DMS114 treated with DMSO at 0.1 percent for 48 hours (cell line): Measurements from ENCODE around the gene SNED1.
A peak's percentile ranks its signal among the peaks of the same experiment; 100 is the strongest.

Experiments used
- DNase-seq: peaks from one replicate; lab custom pipeline; 2025; ENCODE audit not compliant: unreplicated experiment; lab: John Stamatoyannopoulos, UW

The SNED1 gene

GRCh38 chr2:240997856-240998705, at the start of gene SNED1:
Gene SNED1, plus strand, starts transcription at chr2:240998618. Its CDS starts 220 bp downstream, at chr2:240998838.
- peak; percentile 57 for DNase-seq

GRCh38 chr2:240948905-240949790, 49.3 kb upstream of the SNED1 start:
- DNase-seq = no peak

DNA sequence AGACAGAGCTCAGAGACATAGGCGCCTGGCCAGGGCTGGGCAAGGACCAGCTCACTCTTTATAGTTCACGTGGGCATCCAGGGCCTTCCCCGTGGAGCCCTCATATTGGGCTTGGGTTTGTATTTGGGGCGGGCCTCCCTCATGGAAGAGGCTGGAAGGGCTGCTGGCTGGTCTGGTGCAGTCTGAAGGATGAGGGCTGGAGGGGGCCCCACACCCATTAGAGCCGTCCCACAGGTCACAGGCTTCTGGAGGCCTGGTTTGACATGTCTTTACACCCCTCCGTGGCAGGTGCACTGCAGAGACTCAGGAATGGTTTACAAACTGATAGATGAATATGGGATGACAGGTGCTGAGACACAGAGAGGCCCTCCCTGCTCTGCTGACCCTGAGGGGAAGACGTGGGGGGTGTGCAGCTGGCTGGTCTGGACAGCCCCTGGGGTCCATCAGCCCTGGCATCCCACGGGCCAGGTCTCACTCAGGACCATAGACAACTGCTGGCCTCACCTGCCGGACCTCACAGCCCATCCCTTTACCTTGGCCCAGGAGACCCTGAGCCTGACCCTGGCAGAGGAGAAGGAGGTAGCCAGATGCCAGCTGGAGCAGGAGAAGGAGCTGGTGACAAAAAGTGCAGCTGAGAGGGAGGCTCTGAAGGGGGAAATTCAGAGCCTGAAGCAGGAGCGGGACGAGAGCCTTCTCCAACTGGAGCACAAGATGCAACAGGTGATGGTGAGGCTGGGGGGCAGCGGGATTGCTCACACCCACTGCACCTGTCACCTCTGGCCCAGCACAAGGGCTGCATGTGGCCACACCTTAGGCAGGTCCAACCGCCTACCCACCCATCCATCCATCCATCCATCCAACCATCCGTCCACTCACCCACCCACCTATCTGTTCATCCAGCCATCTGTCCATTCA, 48.4 kb upstream of the SNED1 start:
- DNase-seq = no peak

- no peak for DNase-seq
Observed at GRCh38 chr2:240951045-240951594, 47.3 kb upstream of the SNED1 start.

DNA sequence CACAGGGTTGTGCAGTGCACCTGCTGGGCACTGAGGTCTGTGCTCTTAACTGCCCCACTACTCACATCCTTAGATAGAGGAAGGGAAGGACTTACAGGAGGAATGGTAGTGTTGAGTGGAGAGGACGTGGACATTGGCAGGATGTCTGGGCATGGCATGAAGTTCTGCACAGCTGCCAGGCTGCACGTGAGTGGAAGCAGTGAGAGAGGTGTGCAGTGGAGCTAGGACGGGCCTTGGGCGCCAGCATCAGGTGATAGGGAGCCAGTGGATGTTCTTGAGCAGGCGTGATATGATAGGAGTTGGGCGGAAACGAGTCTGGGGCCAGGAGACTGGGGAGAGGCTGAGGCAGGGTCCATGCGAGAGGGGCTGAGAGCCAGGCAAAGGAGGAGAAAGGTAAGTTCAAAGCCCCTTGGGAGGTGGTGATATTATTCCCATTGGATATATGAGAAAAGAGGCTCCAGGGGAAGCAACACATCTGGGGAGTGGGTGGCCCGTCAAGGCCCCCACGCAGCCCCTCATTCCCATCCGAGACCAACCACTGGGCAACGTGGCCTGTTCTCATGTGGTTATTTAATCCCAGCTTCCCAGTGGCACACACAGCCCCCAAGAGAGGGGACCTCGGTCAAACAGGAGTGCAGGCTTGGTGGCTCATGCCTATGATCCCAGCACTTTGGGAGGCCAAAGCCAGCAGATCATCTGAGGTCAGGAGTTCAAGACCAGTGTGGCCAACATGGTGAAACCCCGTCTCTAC, 45.7 kb upstream of the SNED1 start:
- DNase-seq = no peak

DNA sequence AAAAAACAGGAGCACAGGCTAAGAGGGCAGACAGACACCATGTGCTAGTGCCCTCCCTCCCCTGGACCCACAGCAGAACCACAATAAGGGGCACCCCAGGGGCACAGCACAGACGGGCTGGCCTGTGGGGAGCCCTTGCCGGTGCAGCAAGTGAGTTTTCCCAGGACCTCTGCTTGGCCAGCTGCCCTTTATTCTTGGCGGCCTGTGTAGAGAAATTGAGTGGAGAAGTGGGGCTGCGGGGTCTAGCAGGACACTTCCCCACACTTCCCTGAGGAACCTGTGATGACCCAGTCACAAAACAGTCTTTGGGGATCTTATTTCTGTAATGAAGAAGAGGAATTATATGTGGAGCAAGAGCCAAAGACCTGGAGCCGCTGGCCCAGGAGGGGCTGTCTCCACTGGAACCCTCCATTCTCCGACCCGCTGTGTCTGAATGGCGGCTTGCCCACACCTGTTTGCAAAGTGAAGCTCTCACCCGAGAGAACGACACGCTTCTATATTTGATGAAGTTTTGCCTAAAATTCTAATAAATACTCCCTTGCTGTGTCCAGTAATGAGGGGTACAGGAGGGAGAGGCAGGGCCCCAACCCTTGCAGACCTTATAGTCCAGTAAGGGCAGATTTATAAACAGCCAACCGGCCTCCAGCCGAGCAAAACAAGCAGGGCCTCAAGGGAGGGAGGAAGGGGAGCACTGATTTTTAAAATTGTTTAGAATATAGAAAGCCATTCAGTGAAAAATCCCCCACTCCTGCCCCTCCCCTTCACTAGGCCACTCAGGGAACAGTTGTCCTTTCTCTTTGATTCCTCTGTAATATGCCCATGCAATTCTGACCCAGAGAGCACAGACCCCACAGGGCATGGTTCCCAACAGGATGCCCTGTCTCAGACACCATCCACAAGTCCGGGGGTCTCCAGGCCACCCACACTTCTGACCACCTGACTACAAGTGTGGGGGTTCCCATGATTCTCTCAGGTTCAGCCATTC, 44.7 kb upstream of the SNED1 start:
- DNase-seq = no peak

DNA sequence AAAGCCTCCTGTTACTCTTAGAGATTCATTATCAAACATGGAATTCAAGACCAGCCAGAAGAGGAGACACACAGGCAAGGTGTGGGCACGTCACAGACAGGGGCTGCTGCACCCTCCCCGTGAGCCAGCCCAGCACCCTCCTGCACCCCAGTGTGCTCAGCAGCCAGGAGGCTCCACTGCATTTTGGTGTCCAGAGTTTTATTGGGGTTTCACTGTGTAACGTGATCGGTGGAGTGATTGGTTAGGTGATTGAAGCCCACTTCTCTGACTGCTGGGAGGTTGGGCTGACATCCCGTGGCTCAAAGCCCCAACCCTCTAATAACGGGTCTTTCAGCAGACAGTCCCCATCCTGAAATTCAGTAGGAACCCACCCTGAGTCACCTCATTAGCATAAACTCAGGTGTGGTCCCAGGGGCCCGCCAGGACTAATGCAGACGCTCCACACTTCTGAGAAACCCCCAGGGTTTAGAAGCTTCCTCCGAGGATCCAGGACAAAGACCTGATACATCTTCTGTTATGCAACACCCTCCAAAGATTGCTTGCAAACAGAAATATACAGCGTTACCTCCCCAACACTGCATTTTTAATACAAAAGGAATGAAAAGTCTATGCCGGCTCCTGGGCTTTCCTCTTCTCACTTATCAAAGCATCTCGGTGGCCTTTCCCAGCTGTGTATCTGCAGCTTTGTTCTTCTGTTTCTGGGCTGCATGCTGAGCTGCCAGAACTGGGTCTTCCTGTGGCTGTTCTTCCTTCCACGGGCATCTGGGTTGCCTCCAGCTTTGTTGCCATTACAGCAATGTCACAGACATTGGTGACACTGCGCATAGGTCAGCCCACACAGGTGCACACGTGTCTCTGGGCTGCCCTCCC, 43.7 kb upstream of the SNED1 start:
- DNase-seq = no peak

DNA sequence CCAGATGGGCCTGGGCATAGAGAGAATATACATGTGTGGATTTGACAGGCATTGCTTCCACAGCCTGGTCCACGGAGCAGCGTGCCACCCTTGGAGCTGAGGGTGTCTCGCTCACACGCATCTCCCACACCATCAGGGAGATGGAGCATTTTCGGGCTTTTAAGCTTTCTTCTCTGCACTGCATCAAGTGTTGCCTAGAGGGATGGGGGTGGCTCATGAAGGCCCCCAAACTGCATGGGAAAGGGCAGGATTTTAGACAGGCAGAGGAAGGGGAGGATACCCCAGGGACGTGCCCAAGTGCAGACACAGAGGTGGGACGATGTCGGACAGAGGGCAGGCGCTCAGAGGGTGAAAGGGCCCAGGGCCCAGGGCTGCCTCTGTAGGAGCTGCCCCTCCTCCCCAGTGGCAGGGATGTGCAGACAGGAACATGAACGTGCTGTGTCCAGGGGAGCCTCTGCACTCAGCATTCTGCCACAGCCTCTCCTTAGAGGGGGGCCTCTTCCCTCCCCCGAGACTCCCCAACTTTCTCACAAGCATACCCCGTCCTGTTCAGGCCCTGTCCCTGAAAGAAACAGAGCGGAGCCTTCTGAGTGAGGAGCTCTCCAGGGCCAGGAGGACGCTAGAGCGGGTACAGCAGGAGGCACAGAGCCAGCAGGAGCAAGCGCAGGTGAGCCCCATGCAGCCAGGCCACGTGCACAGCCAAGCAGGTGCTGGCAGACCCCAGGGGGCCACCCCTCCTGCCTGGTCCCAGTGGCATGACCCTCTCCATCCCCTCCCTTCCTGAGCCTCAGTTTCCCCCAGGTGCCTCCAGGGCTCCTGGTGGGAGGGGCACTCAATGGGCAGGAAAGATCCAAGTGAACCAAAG, 42.9 kb upstream of the SNED1 start:
- no peak for DNase-seq

DNA sequence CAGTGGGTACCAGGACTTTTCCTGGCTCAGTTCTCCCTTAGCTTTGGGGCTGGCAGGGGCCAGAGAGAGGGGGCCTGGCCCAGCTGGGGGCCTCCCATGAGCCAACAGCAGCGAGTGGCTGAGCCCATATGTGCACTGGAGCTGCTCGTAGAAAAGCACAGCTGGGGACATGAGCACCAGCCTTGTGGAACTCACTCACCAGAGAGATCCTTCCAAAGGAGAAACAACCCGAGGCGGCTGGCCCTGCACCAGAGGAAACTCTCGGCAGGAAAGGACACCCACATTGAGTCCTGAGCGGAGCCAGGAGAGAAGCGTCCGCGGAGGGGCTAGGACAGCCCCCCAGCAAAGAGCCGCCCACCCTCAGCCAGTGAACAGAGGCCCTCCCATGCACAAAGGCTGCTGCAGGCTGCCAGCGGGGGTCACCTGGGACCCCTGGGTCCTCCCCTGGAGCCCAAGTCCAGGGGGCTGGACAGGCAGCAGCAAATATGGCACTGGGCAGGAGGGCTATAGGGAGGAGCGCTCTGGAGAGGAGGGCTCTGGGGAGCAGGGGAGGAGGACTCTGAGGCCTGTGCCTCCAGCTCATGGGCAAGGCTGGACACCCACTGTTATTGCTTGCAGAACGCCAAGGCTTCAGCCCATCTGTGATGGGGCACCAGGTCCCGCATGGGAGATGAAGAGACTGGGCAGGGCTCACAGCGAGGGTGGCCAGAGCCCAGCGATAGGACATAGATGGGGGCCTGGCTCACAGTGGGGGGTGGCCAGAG, 42.1 kb upstream of the SNED1 start:
- no peak for DNase-seq

DNA sequence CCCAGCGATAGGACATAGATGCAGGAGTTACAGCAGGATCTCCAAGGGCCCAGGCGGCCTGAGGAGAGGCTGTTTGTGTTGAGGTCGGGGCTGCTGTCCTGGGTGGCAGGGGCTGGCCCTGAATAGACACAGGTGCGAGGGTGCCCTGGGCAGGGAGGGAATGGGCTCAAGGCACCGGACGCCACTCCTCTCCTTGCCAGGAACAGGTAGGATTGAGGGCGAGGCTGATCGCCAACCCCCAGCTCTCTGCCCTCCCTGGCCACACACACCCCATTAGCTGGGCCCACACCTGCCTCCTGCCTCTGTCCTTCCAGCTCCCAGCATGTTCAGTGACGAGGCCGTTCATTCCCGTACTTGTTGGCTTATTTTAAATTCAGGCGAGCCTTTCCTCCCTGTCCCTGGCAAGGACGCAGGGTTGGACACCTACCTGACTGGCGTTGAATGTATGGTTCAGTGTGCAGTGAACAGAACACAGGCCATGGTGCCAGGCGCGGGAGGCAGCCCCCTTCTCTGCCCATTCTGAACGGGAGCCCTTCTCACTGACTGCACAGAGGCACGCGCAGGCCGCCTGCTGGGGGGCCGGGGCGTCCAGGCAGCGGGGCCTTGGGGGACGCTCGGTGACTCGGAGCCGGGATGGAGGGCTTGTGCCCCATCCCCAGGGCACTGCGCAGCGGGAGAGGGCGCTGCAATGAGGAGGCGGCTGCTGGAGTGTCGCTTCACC, 41.3 kb upstream of the SNED1 start:
- DNase-seq = no peak

DNA sequence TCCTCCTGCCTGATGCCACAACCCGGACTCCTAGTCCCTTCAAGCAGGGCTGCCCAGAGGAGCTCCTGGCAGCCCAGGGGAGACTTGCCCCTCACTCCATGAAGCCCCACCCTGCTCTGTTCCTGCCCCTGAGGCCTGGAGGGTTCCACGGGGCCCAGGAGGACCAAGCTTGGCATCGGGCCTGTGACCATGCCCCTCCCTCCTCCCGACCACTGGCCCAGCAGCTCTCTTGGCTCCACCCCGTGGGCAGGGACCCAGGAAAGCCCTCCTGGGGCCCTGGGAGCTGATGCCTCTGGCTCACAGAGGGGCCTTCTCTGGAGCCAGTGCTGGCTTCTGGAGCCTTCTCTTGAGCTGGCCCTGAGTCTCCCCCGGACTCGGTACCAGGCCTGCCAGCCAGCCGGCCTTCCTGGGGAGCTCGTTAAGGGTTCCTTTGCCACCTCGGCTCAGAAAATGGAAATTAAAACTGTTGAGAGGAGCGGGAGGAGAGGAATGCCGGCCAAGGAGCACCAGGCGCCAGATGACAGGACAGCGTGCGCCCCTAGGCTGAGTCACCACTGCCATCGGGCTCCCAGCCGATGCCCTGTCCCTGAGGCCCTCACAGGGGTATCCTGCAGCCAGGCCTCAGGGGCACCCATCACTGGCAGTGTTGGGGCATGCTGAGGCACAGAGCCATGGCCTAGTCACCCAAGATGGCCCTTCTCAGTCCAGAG, 40.6 kb upstream of the SNED1 start:
- DNase-seq = no peak

GRCh38 chr2:240958366-240959213, 39.8 kb upstream of the SNED1 start:
- DNase-seq = no peak

DNA sequence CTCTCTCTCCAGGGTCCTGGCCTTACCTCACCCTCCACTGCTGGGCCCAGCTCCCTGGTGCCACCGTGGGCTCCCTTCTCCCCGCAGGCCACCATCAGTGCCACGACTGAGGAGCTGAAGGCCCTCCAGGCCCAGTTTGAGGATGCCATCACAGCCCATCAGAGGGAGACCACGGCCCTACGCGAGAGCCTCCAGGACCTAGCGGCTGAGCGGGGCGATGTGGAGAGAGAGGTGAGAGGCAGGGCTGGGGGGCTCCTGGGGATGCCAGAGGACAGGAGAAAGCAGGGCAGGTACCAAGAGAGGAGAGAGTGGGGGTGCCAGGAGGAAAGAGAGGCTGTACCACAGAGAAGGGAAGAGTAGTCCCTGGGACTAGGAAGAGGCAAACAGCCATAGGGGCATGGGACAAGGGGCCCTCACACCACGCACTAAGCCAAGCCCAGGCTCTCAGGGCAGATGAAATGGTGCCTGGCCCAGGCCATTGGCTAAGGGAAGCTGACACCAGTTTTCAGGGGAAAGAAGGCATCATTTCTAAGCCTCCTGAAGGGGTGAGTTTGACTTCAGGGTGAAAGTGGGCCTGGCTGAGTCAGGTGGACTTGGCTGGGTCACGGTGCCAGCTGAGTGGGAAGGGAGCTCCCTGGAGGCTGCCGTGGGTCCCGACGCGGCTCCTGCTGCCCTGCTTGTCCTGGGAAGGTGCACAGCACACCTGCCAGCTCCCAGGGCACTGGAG, 39.0 kb upstream of the SNED1 start:
- DNase-seq = no peak
